HEK293T (cell line): Measurements from ENCODE around the gene PANK1.

Experiments
- CTCF ChIA-PET: fragments of 350-600 bp; formaldehyde crosslinking; extraction: SDS; loops from one replicate; lab custom pipeline; 2021; ENCODE audit warnings: antibody characterized with exemption, inconsistent platforms; lab: Yijun Ruan, JAX
- POLR2A ChIA-PET: fragments of 350-600 bp; formaldehyde crosslinking; extraction: SDS; loops from one replicate; lab custom pipeline; 2020; ENCODE audit warnings: antibody characterized with exemption, inconsistent platforms; lab: Yijun Ruan, JAX
- DNase-seq: peaks from one replicate; pipeline ENCODE4 v3.0.0; 2012; ENCODE audit warnings: mixed read lengths; ENCODE audit errors: extremely low spot score
- ARNT ChIP-seq: fragments of 450-650 bp; IDR thresholded peaks from 2 replicates; pipeline ENCODE4 v1.6.1; 2017; ENCODE audit warnings: mild to moderate bottlenecking
- BHLHE40 ChIP-seq: fragments of 450-650 bp; IDR thresholded peaks from 2 replicates; pipeline ENCODE4 v1.6.1; 2016; ENCODE audit warnings: mild to moderate bottlenecking, moderate library complexity, borderline replicate concordance
- CTBP1 ChIP-seq: fragments of 450-650 bp; IDR thresholded peaks from 2 replicates; pipeline ENCODE4 v1.6.1; 2016; ENCODE audit warnings: borderline replicate concordance
- ELF4 ChIP-seq: fragments of 450-650 bp; IDR thresholded peaks from 2 replicates; pipeline ENCODE4 v1.6.1; 2017; ENCODE audit warnings: antibody characterized with exemption
- FOXA1 ChIP-seq: fragments of 450-650 bp; IDR thresholded peaks from 2 replicates; pipeline ENCODE4 v1.6.1; 2016; ENCODE audit warnings: mild to moderate bottlenecking
- FOXK2 ChIP-seq: fragments of 450-650 bp; IDR thresholded peaks from 2 replicates; pipeline ENCODE4 v1.6.1; 2016; ENCODE audit warnings: mild to moderate bottlenecking
- FOXM1 ChIP-seq: fragments of 450-650 bp; IDR thresholded peaks from 2 replicates; pipeline ENCODE4 v1.6.1; 2017; ENCODE audit warnings: mild to moderate bottlenecking, borderline replicate concordance
- HDGF ChIP-seq: fragments of 450-650 bp; IDR thresholded peaks from 2 replicates; pipeline ENCODE4 v1.6.1; 2017; ENCODE audit warnings: antibody characterized with exemption, borderline replicate concordance
- L3MBTL2 ChIP-seq: fragments of 450-650 bp; conservative IDR thresholded peaks from 2 replicates; pipeline ENCODE4 v1.6.1; 2016; ENCODE audit warnings: mild to moderate bottlenecking
- LEF1 ChIP-seq: fragments of 450-650 bp; IDR thresholded peaks from 2 replicates; pipeline ENCODE4 v1.6.1; 2017; ENCODE audit warnings: mild to moderate bottlenecking, borderline replicate concordance
- NFRKB ChIP-seq: fragments of 450-650 bp; IDR thresholded peaks from 2 replicates; pipeline ENCODE4 v1.6.1; 2016; ENCODE audit warnings: mild to moderate bottlenecking, moderate library complexity
- PKNOX1 ChIP-seq: fragments of 450-650 bp; IDR thresholded peaks from 2 replicates; pipeline ENCODE4 v1.6.1; 2016
- SP1 ChIP-seq: fragments of 450-650 bp; IDR thresholded peaks from 2 replicates; pipeline ENCODE4 v1.6.1; 2017
- SUZ12 ChIP-seq: fragments of 450-650 bp; IDR thresholded peaks from 2 replicates; pipeline ENCODE4 v1.6.1; 2016; ENCODE audit warnings: mild to moderate bottlenecking
- TARDBP ChIP-seq: fragments of 450-650 bp; IDR thresholded peaks from 2 replicates; pipeline ENCODE4 v1.6.1; 2016
- ZNF384 ChIP-seq: fragments of 450-650 bp; IDR thresholded peaks from 2 replicates; pipeline ENCODE4 v1.6.1; 2016

PANK1 gene

GRCh38 chr10:89637113-89637512 lies 7.9 kb downstream of the PANK1 start:
- DNase-seq = no peak
- ChIA-PET CTCF (no interaction called here), POLR2A (no interaction called here)
- TF ChIP-seq LEF1 = no peak
- TF ChIP-seq L3MBTL2 = no peak
- no peak for TF ChIP-seq HDGF
- TF ChIP-seq BHLHE40 = no peak
- TF ChIP-seq ARNT = no peak
- no peak for TF ChIP-seq FOXA1
- TF ChIP-seq CTBP1 = no peak
- no peak for TF ChIP-seq FOXM1
- TF ChIP-seq NFRKB = no peak
- TF ChIP-seq PKNOX1 = no peak

- ChIA-PET POLR2A (no interaction called here), CTCF (interaction anchor here (0.6 kb wide), 1 partner anchor 29 kb away, joined by 4 read pairs; no protein-coding TSS in a partner anchor)
- no peak for TF ChIP-seq SP1
- no peak for TF ChIP-seq TARDBP
- no peak for TF ChIP-seq NFRKB
- no peak for TF ChIP-seq L3MBTL2
- no peak for TF ChIP-seq HDGF
- TF ChIP-seq ZNF384 = no peak
- no peak for TF ChIP-seq CTBP1
- TF ChIP-seq BHLHE40 = no peak
- DNase-seq = no peak
Measured at GRCh38 chr10:89634637-89635036, 10.4 kb downstream of the PANK1 start.

GRCh38 chr10:89633484-89633883 lies 11.6 kb downstream of the PANK1 start:
- ChIA-PET CTCF (no interaction called here), POLR2A (interaction anchor here (0.9 to 1.6 kb wide), 2 partner anchors 10 to 68 kb away, joined by 6 to 12 read pairs; partner anchors contain the start of gene KIF20B)
- no peak for TF ChIP-seq LEF1
- no peak for TF ChIP-seq FOXM1
- no peak for TF ChIP-seq CTBP1
- no peak for TF ChIP-seq L3MBTL2
- no peak for TF ChIP-seq HDGF
- no peak for TF ChIP-seq ELF4
- TF ChIP-seq TARDBP = no peak
- no peak for TF ChIP-seq NFRKB
- no peak for DNase-seq

- ChIA-PET CTCF (no interaction called here), POLR2A (interaction anchor here (0.9 to 1.6 kb wide), 2 partner anchors 10 to 69 kb away, joined by 6 to 12 read pairs; partner anchors contain the start of gene KIF20B)
- DNase-seq = no peak
- TF ChIP-seq PKNOX1 (no peak), SP1 (no peak), L3MBTL2 (no peak), SUZ12 (no peak), FOXM1 (no peak), ZNF384 (no peak), TARDBP (no peak), LEF1 (no peak)
Measured at GRCh38 chr10:89632824-89633223, 12.2 kb downstream of the PANK1 start.

GRCh38 chr10:89627830-89628229 lies 17.2 kb downstream of the PANK1 start:
- ChIA-PET CTCF (no interaction called here), POLR2A (no interaction called here)
- TF ChIP-seq ARNT (no peak), TARDBP (no peak), NFRKB (no peak), CTBP1 (no peak), ELF4 (no peak), FOXA1 (no peak)
- DNase-seq = no peak

- DNase-seq = no peak
- no peak for TF ChIP-seq SUZ12
- ChIA-PET POLR2A (interaction anchor here (1.6 kb wide), 1 partner anchor 19 kb away, joined by 6 read pairs; no protein-coding TSS in a partner anchor), CTCF (no interaction called here)
Measured at GRCh38 chr10:89625041-89625765, 19.8 kb downstream of the PANK1 start.

- no peak for DNase-seq
- CTCF ChIA-PET = no interaction called here
- POLR2A ChIA-PET = no interaction called here
- TF ChIP-seq FOXA1 (no peak), ARNT (no peak), SUZ12 (no peak), ZNF384 (no peak), FOXK2 (no peak), CTBP1 (no peak), LEF1 (no peak), NFRKB (no peak), TARDBP (no peak), BHLHE40 (no peak), ELF4 (no peak), L3MBTL2 (no peak), FOXM1 (no peak), HDGF (no peak), SP1 (no peak), PKNOX1 (no peak)
Measured at GRCh38 chr10:89624020-89624419, 21.0 kb downstream of the PANK1 start.
